ENCODE data around the gene C1orf232.

- no peak for TF ChIP-seq EZH2 (IDR thresholded peaks at IDR 0.05; ENCODE audit: insufficient read depth, poor library complexity, severe bottlenecking)
- no peak for TF ChIP-seq EZH2phosphoT487 (IDR thresholded peaks at IDR 0.05; ENCODE audit: insufficient read depth, low read depth)
Observed at GRCh38 chr1:26213335-26213905, 44.7 kb upstream of the C1orf232 start.
